ENCODE measurements around the gene CRBN. TPM values are rescaled to one million over a fixed set of nuclear protein-coding genes. Genes with fewer than 3 reads are reported as not detected.

CRBN gene
- total RNA-seq, 6 donors from 2014 or later = 35.3 to 98.5 (median 53.0) TPM

- H3K27ac ChIP-seq = no peak overlapping the region
- no peak overlapping the region for H3K4me3 ChIP-seq
- no peaks in the 10 kb centered on the region for H3K27me3 ChIP-seq
- ATAC-seq (ENCODE audit: low FRiP score in 2 of 2) (no peak), DNase-seq (no peak)
- TF ChIP-seq EP300 (IDR thresholded peaks at IDR 0.05) (no peak), CTCF (IDR thresholded peaks at IDR 0.05) (no peak), POLR2A (IDR thresholded peaks at IDR 0.05) (no peak), POLR2AphosphoS5 (IDR thresholded peaks at IDR 0.05) (no peak)
- H3K36me3 ChIP-seq = no peaks in the 10 kb centered on the region
- 69 to 89% methylated on average over 1 of the region's 1 CpG for WGBS, 2 donors
- H3K9me3 ChIP-seq = peaks cover 3 to 6% (median 5%) of the 10 kb centered on the region in 4 donors
- peaks cover 0 to 3% (median 0%) of the 10 kb centered on the region in 4 donors for H3K4me1 ChIP-seq
These were observed 10.5 kb upstream of the CRBN start for GRCh38 chr3:3189961-3190360.

GRCh38 chr3:3189102-3189727, 9.7 kb upstream of the CRBN start:
- Histone ChIP-seq H3K4me1 (peaks cover 0 to 3% (median 0%) of the 10 kb centered on the region in 4 donors), H3K27ac (no peak overlapping the region), H3K27me3 (no peaks in the 10 kb centered on the region), H3K4me3 (no peak overlapping the region), H3K36me3 (no peaks in the 10 kb centered on the region), H3K9me3 (peaks cover 3 to 6% (median 5%) of the 10 kb centered on the region in 4 donors)
- 38 to 42% methylated on average over 1 of the region's 1 CpG for WGBS, 2 donors
- TF ChIP-seq EP300 (IDR thresholded peaks at IDR 0.05) = no peak
- no peak for DNase-seq
- no peak for ATAC-seq (ENCODE audit: low FRiP score in 2 of 2)

- Histone ChIP-seq H3K27me3 (no peaks in the 10 kb centered on the region), H3K4me1 (peaks cover 0 to 1% (median under 1%) of the 10 kb centered on the region in 4 donors), H3K36me3 (no peaks in the 10 kb centered on the region), H3K4me3 (no peak overlapping the region), H3K9me3 (peaks cover 3 to 6% (median 5%) of the 10 kb centered on the region in 4 donors), H3K27ac (no peak overlapping the region)
- ATAC-seq (ENCODE audit: low FRiP score in 2 of 2) (no peak), DNase-seq (no peak)
- no peak for TF ChIP-seq CTCF (IDR thresholded peaks at IDR 0.05)
- TF ChIP-seq POLR2A (IDR thresholded peaks at IDR 0.05) = no peak
- no peak for TF ChIP-seq POLR2AphosphoS5 (IDR thresholded peaks at IDR 0.05)
- no peak for TF ChIP-seq EP300 (IDR thresholded peaks at IDR 0.05)
- 55 to 60% methylated on average over 2 of the region's 2 CpGs for WGBS, 2 donors
These were observed 5.4 kb upstream of the CRBN start for GRCh38 chr3:3184876-3185275.

- peaks cover 0 to 5% (median 0%) of the 10 kb centered on the region in 4 donors for H3K36me3 ChIP-seq
- H3K4me1 ChIP-seq = peaks cover 13 to 31% (median 27%) of the 10 kb centered on the region in 4 donors
- no peaks in the 10 kb centered on the region for H3K9me3 ChIP-seq
- TF ChIP-seq CTCF (IDR thresholded peaks at IDR 0.05) (no peak), POLR2A (IDR thresholded peaks at IDR 0.05) (no peak), POLR2AphosphoS5 (IDR thresholded peaks at IDR 0.05) (no peak), EP300 (IDR thresholded peaks at IDR 0.05) (no peak)
- H3K27me3 ChIP-seq = no peaks in the 10 kb centered on the region
- H3K27ac ChIP-seq = no peak overlapping the region
- 75 to 78% methylated on average over 9 of the region's 9 CpGs for WGBS, 2 donors
- DNase-seq = no peak
- no peak for ATAC-seq (ENCODE audit: low FRiP score in 2 of 2)
- no peak overlapping the region for H3K4me3 ChIP-seq
These were observed 965 bp upstream of the CRBN start for GRCh38 chr3:3180456-3180855.

- peaks cover 5 to 12% (median 7%) of the 10 kb centered on the region in 4 donors for H3K36me3 ChIP-seq
- H3K9me3 ChIP-seq = no peaks in the 10 kb centered on the region
- H3K4me1 ChIP-seq = peaks cover 23 to 40% (median 33%) of the 10 kb centered on the region in 4 donors
- WGBS, 2 donors = 18% methylated on average over 14 to 16 of the region's 16 CpGs
- TF ChIP-seq POLR2AphosphoS5 (IDR thresholded peaks at IDR 0.05) (no peak), POLR2A (IDR thresholded peaks at IDR 0.05) (no peak), CTCF (IDR thresholded peaks at IDR 0.05) (no peak), EP300 (IDR thresholded peaks at IDR 0.05) (no peak)
- DNase-seq (no peak), ATAC-seq (ENCODE audit: low FRiP score in 2 of 2) (no peak)
- peak overlapping the region; percentile 77 to 99 (median 86) for H3K4me3 ChIP-seq
- H3K27me3 ChIP-seq = no peaks in the 10 kb centered on the region
- H3K27ac ChIP-seq = peak overlapping the region; percentile 85 to 91 (median 88)
These were observed 778 bp downstream of the CRBN start for GRCh38 chr3:3178498-3179328.
